GM12878 (cell line): ENCODE results near the gene ARMC9. TPM values are rescaled to one million over a fixed set of nuclear protein-coding genes. Genes with fewer than 3 reads are reported as not detected.
A peak's percentile ranks its signal among the peaks of the same experiment; 100 is the strongest.

Source experiments
- ATF7 ChIP-seq: fragments of 450-650 bp; IDR thresholded peaks from 2 replicates; pipeline ENCODE4 v1.6.1; 2016; ENCODE audit warnings: low read depth, mild to moderate bottlenecking
- CBX5 ChIP-seq: sonication (generic); IDR thresholded peaks from 2 replicates; pipeline ENCODE4 v1.6.1; 2016; ENCODE audit warnings: low read depth, moderate library complexity, mild to moderate bottlenecking, inconsistent platforms
- CTCF ChIP-seq, 3 experiments: IDR thresholded peaks in 2 of 3; conservative IDR thresholded peaks in 1 of 3; 2 replicates each; pipeline ENCODE4 v1.5.1; 2011; ENCODE audit warnings: low read depth in 3 of 3, low read length in 3 of 3, mild to moderate bottlenecking in 3 of 3, control low read depth in 2 of 3, moderate library complexity in 2 of 3, inconsistent platforms in 1 of 3, mixed read lengths in 1 of 3; ENCODE audit not compliant: control insufficient read depth in 2 of 3, insufficient read depth in 1 of 3; ENCODE audit errors: extremely low read depth in 1 of 3
- CUX1 ChIP-seq: IDR thresholded peaks from 2 replicates; pipeline ENCODE4 v1.6.1; 2012; ENCODE audit warnings: improper control_type of control experiment, low read depth, low read length; ENCODE audit not compliant: insufficient replicate concordance
- LARP7 ChIP-seq: fragments of 450-650 bp; IDR thresholded peaks from 2 replicates; pipeline ENCODE4 v1.6.1; 2017; ENCODE audit warnings: mild to moderate bottlenecking
- PAX8 ChIP-seq: fragments of 450-650 bp; IDR thresholded peaks from 2 replicates; pipeline ENCODE4 v1.6.1; 2017; ENCODE audit warnings: mild to moderate bottlenecking, moderate library complexity
- ZBED1 ChIP-seq: IDR thresholded peaks from 2 replicates; pipeline ENCODE4 v1.6.1; 2016; ENCODE audit warnings: borderline replicate concordance
- ZBTB11 ChIP-seq: fragments of 450-650 bp; formaldehyde crosslinking; IDR thresholded peaks from 2 replicates; pipeline ENCODE4 v1.5.0; 2022; ENCODE audit warnings: mild to moderate bottlenecking, missing genetic modification characterization
- ZBTB33 ChIP-seq: fragments of 450-650 bp; IDR thresholded peaks from 2 replicates; pipeline ENCODE4 v1.6.1; 2017; ENCODE audit warnings: mild to moderate bottlenecking
- ZNF24 ChIP-seq: fragments of 450-650 bp; IDR thresholded peaks from 2 replicates; pipeline ENCODE4 v1.6.1; 2017; ENCODE audit warnings: antibody characterized with exemption, mild to moderate bottlenecking
- ZNF687 ChIP-seq: fragments of 450-650 bp; IDR thresholded peaks from 2 replicates; pipeline ENCODE4 v1.6.1; 2017; ENCODE audit warnings: mild to moderate bottlenecking, moderate library complexity
- polyA plus RNA-seq, 11 experiments: library from polyadenylated mRNA; depleted of rRNA in 4 of 11; unstranded in 6 of 11; stranded (reverse) in 5 of 11; fragments of >200 nt; fragmentation: Nextera tagmentation in 4 of 11; fragmentation: Illumina TruSeq in 1 of 11; extraction: Ambion mirVana in 4 of 11; extraction: Trizol in 1 of 11; gene quantifications; 1 replicate in 1 of 11; 2 replicates in 10 of 11; pipeline versions ENCODE4 v1.2.1 to v1.2.3, GENCODE V29; 2011 to 2016; ENCODE audit warnings: inconsistent platforms in 2 of 11, missing spikeins in 2 of 11, low read depth in 1 of 11
- total RNA-seq, 4 experiments: library from RNA; depleted of rRNA in 3 of 4; stranded (reverse); fragments of >200 nt in 3 of 4; fragmentation: Illumina TruSeq in 1 of 4; extraction: Trizol in 1 of 4; gene quantifications; 2 replicates each; pipeline versions ENCODE4 v1.2.1 to v1.2.3, GENCODE V29; 2013 to 2021

ARMC9 gene
- total and polyA plus RNA-seq, 10 of the 15 experiments (the other 5 are each of a cell fraction or from before 2014, with no cell fraction given), result 3.8 to 21.8 (median 10.4) TPM

- TF ChIP-seq ZNF687 (no peak), ZBED1 (no peak), LARP7 (no peak), ZBTB33 (no peak), ZNF24 (no peak), CBX5 (no peak), ZBTB11 (CRISPR knock-in tag) (no peak), ATF7 (no peak), CTCF (IDR thresholded peaks at IDR 0.05 in 2 of 3, conservative IDR thresholded peaks at IDR 0.05 in 1 of 3; ENCODE audit: control insufficient read depth in 2 of 3, extremely low read depth in 1 of 3, insufficient read depth in 1 of 3, low read depth in 3 of 3, low read length in 3 of 3) (peak; percentile 19 to 46 (median 38); a peak in 5 of 6 replicates), CUX1 (no peak), PAX8 (no peak)
Measured at GRCh38 chr2:231361701-231362554, 163.5 kb downstream of the ARMC9 start (continued).
